C4-2B (cell line): Measurements from ENCODE around the gene VSIG8.
A peak's percentile ranks its signal among the peaks of the same experiment; 100 is the strongest.

ENCODE experiments used
- H3K27ac ChIP-seq: fragments of 450-650 bp; 2 replicates; pipeline ENCODE4 v1.5.1; 2017
- ZFX ChIP-seq: fragments of 450-650 bp; IDR thresholded peaks from 2 replicates; pipeline ENCODE4 v1.6.1; 2017
- TF ChIP-seq, protein P1 (sequence below): fragments of 450-650 bp; conservative IDR thresholded peaks from 2 replicates; pipeline ENCODE4 v1.5.1; 2017; ENCODE audit warnings: mild to moderate bottlenecking

Gene VSIG8

DNA sequence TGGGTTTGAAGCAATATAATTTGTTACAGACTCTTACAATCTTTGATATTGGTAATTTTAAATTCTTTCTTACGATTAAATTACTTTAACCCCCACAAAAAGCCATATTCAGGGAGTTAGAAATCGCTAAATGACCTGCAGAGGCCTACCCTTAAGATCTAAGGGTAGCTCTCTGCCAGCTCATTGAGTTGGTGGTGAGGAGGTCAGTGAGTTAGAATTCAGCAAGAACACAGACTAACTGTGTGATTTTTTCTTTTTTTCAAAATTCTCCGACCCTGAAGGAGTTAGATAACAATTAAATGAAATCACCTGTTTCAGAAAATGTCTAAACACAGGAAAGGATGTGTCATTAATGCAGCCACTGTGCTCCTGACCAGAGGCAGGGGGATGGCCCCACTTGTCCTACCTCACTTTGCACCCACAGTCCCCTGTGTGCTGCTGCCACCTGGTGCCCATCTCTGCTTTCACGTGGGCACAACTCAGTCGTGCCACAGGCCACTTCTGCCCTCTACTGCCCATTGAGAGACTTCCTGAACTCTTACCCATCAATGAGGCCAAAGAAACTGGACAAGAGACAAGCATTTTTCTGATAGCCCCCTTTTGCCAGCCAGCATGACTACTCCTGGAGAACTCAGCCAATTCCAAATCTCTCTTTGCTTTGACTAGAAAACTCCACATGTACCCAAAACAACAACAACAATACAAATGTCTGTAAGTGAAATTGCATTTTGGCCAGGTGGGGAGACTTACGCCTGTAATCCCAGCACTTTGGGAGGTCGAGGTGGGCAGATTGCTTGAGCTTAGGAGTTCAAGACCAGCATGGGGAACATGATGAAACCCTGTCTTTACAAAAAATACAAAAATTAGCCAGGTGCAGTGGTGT is 29.1 kb upstream of the VSIG8 start:
- no peak overlapping the region for H3K27ac ChIP-seq
- no peak for TF ChIP-seq ZFX
- TF ChIP-seq, protein P1, sequence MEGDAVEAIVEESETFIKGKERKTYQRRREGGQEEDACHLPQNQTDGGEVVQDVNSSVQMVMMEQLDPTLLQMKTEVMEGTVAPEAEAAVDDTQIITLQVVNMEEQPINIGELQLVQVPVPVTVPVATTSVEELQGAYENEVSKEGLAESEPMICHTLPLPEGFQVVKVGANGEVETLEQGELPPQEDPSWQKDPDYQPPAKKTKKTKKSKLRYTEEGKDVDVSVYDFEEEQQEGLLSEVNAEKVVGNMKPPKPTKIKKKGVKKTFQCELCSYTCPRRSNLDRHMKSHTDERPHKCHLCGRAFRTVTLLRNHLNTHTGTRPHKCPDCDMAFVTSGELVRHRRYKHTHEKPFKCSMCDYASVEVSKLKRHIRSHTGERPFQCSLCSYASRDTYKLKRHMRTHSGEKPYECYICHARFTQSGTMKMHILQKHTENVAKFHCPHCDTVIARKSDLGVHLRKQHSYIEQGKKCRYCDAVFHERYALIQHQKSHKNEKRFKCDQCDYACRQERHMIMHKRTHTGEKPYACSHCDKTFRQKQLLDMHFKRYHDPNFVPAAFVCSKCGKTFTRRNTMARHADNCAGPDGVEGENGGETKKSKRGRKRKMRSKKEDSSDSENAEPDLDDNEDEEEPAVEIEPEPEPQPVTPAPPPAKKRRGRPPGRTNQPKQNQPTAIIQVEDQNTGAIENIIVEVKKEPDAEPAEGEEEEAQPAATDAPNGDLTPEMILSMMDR = peak; percentile 100

DNA sequence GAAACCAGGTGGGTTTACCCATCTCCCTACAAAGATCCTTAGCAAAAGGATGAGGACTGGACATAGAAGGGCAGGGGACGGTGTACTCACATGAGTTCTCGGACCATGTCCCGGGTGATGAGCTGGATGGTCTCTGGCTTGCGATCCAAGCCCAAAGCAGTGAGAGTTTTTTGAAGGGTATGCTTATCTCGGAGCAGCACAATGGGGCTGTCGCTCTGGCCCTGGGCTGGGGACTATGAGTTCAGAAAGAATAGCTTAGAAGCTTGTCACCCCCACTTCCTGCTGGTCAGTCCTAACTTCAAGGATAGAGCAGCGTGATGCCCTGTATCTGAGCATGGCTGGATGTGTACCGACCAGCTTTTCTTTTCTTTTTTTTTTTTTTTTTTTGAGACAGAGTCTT is 27.9 kb upstream of the VSIG8 start:
- TF ChIP-seq, protein P1 = no peak
- TF ChIP-seq ZFX = no peak
- H3K27ac ChIP-seq = no peak overlapping the region

DNA sequence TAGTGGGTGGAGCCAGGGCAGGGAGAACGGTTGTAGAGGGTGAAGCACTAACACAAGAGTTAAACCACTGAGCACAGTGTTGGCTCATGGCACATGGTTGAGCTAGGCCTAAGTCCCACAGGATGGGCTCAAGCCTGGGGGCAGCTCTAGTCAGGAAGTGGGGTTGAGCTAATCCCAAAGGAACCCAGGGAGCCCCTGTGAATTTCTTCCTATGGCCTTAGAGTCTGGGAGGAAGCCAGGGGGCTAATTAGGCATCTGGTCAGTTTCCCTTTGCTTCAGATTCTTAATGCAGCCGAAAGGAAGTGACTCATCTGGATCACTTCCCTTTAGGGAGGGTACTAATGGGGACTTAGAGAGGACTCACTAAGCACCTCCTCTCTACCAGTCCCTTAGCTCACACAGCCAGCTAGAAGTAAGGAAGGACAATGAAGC is 27.4 kb upstream of the VSIG8 start:
- no peak for TF ChIP-seq ZFX
- TF ChIP-seq, protein P1 = no peak
- no peak overlapping the region for H3K27ac ChIP-seq

DNA sequence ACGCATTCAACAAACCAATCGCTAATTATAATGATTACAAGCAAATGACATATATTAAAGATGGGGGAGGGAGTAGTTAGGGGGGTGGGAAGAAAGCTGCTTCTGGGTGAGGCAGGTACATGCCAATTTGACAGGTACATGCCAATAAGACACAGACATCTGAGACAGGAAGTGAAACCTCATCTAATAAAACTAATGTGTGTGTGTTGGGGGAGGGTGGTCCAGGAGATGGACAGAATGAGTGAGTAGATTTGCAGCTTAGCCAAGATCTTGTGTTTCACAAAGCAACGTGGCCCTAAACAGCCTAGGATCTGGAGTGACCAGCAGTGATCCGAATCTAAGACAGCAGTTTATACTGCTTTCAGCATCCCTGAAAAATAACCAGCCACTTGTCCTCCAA is 26.7 kb upstream of the VSIG8 start:
- no peak for TF ChIP-seq ZFX
- TF ChIP-seq, protein P1 = no peak
- no peak overlapping the region for H3K27ac ChIP-seq

DNA sequence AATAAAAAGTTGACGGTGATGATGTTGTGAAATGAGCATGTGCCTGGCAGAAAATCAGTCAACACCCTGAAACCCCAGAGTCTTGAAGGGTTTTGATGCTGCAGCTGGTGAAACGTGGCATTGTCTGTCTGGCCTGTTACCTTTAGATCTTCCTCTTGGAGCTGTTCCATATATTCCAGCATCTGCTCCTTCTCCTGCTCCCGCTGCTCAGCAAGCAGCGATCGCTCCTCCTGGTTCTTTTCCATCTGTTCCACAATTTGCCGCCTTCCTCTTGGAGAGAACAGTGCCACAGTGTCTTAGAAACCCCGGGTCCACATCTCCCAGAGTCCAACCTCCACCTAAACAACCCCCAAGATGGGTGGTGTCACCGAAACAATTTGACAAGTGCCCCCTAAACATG is 21.8 kb upstream of the VSIG8 start:
- H3K27ac ChIP-seq = no peak overlapping the region
- TF ChIP-seq, protein P1 = no peak
- no peak for TF ChIP-seq ZFX

DNA sequence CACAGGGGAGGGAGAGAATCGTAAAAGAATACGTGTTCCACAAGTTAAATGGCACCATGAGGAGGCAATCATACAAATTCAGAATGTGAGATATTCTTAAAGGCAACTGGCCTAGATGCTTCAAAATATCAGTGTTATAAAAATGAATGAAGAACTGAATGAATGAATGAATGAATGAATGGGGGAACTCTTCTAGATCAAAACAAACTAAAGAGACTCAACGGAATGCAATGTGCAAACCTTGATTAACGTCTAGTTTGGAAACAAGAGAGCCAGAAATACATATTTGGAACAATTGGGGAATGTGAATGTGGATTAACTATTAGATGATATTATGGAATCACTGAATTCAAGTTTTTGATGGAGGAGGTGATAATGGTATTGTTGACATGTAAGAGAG is 20.7 kb upstream of the VSIG8 start:
- no peak overlapping the region for H3K27ac ChIP-seq
- TF ChIP-seq ZFX = no peak
- TF ChIP-seq, protein P1 = no peak

DNA sequence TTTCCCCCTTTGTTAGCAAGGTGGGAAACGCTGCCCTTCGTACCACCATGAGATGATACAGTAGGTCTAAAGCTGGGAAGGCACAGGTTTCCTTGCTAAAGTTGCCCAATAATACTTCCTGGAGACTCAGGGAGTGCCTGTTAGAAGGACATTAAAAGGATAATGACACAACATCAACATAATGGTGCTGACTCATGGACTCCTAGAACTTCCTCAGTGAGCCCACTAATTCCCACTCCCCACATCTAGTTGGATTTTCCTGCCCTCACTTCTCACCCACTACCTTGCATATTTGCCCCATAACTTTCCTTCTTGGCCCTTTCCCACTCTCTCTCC is 20.0 kb upstream of the VSIG8 start:
- no peak overlapping the region for H3K27ac ChIP-seq
- TF ChIP-seq, protein P1 = no peak
- no peak for TF ChIP-seq ZFX
